GM12892 (cell line): ENCODE measurements around the gene HERPUD2. TPM values are rescaled to one million over a fixed set of nuclear protein-coding genes. Genes with fewer than 3 reads are reported as not detected.
A peak's percentile ranks its signal among the peaks of the same experiment; 100 is the strongest.

Experiments used
- DNase-seq: peaks from one replicate; pipeline ENCODE4 v3.0.0; 2011; ENCODE audit not compliant: insufficient read length
- FAIRE-seq: peaks from 2 replicates; lab custom pipeline; 2011; peaks lifted over from hg19 to GRCh38; lab: Jason Lieb, UNC
- POLR2A ChIP-seq: IDR thresholded peaks from 2 replicates; pipeline ENCODE4 v1.6.1; 2011; ENCODE audit warnings: low read depth, low read length, control low read depth
- POLR2AphosphoS5 ChIP-seq: IDR thresholded peaks from 2 replicates; pipeline ENCODE4 v1.6.1; 2011; ENCODE audit warnings: low read depth, low read length, control low read depth
- TAF1 ChIP-seq: IDR thresholded peaks from 2 replicates; pipeline ENCODE4 v1.6.1; 2011; ENCODE audit warnings: low read depth, mild to moderate bottlenecking, control low read depth, low read length, borderline replicate concordance
- polyA plus RNA-seq: library from polyadenylated mRNA; unstranded; fragments of >200 nt; gene quantifications from one replicate; pipeline ENCODE4 v1.2.1, GENCODE V29; 2012; ENCODE audit warnings: missing spikeins, inconsistent platforms; ENCODE audit not compliant: missing spikeins

HERPUD2 gene
- 11.2 TPM for polyA plus RNA-seq

- FAIRE-seq (peak; percentile 89), DNase-seq (peak; percentile 86)
- peak; percentile 86 for TF ChIP-seq POLR2AphosphoS5
- TF ChIP-seq TAF1 = 0 out of 2 replicates have a peak, but pooled peaks have one; percentile 5
- peak; percentile 87 for TF ChIP-seq POLR2A
Measured at GRCh38 chr7:35694784-35695472, at the start of gene HERPUD2. TSS of gene HERPUD2 (minus strand) at chr7:35695135. CDS start at chr7:35694330, 805 bp downstream.

GRCh38 chr7:35738889-35739288 is 44.0 kb upstream of the HERPUD2 start:
- FAIRE-seq = no peak
- TF ChIP-seq POLR2AphosphoS5 (no peak), POLR2A (no peak), TAF1 (no peak)

GRCh38 chr7:35736725-35737124 is 41.8 kb upstream of the HERPUD2 start:
- no peak for TF ChIP-seq TAF1
- no peak for TF ChIP-seq POLR2A
- TF ChIP-seq POLR2AphosphoS5 = no peak
- FAIRE-seq = no peak
- DNase-seq = no peak

More at GRCh38 chr7:35738889-35739288, 44.0 kb upstream of the HERPUD2 start:
- no peak for DNase-seq

GRCh38 chr7:35735396-35735795 is 40.5 kb upstream of the HERPUD2 start:
- TF ChIP-seq POLR2A (no peak), TAF1 (no peak), POLR2AphosphoS5 (no peak)
- FAIRE-seq (peak; percentile 46), DNase-seq (no peak)

- FAIRE-seq (no peak), DNase-seq (no peak)
- TF ChIP-seq POLR2A = no peak
- no peak for TF ChIP-seq TAF1
- TF ChIP-seq POLR2AphosphoS5 = no peak
Measured at GRCh38 chr7:35734001-35734483, 39.1 kb upstream of the HERPUD2 start.

- DNase-seq = no peak
- no peak for FAIRE-seq
- no peak for TF ChIP-seq TAF1
- TF ChIP-seq POLR2AphosphoS5 = no peak
- no peak for TF ChIP-seq POLR2A
Measured at GRCh38 chr7:35731349-35731748, 36.4 kb upstream of the HERPUD2 start.

GRCh38 chr7:35729061-35729783 is 34.3 kb upstream of the HERPUD2 start:
- TF ChIP-seq TAF1 = peak; percentile 66; the same call in 1 of the 2 replicates
- TF ChIP-seq POLR2A = peak; percentile 65
- peak; percentile 50; the same call in 1 of the 2 replicates for TF ChIP-seq POLR2AphosphoS5
- no peak for DNase-seq
- no peak for FAIRE-seq

- TF ChIP-seq TAF1 = no peak
- TF ChIP-seq POLR2AphosphoS5 = peak; percentile 38; the same call in 1 of the 2 replicates
- DNase-seq (no peak), FAIRE-seq (no peak)
Measured at GRCh38 chr7:35728412-35729060, 33.6 kb upstream of the HERPUD2 start.

- TF ChIP-seq POLR2AphosphoS5 (peak; percentile 52; the same call in 1 of the 2 replicates), TAF1 (0 out of 2 replicates have a peak, but pooled peaks have one; percentile 29), POLR2A (peak; percentile 64)
- FAIRE-seq (peak; percentile 90), DNase-seq (no peak)
Measured at GRCh38 chr7:35727571-35727970, 32.6 kb upstream of the HERPUD2 start.

- FAIRE-seq = peak; percentile 90
- TF ChIP-seq POLR2AphosphoS5 (no peak), TAF1 (no peak), POLR2A (no peak; the same call in 1 of the 2 replicates)
- DNase-seq = no peak
Measured at GRCh38 chr7:35726654-35727053, 31.7 kb upstream of the HERPUD2 start.

GRCh38 chr7:35725280-35725680 is 30.3 kb upstream of the HERPUD2 start:
- TF ChIP-seq TAF1 (no peak), POLR2A (no peak; the same call in 1 of the 2 replicates), POLR2AphosphoS5 (no peak)
- peak; percentile 37 for DNase-seq
- FAIRE-seq = peak; percentile 100
